Endothelial cell of umbilical vein (primary cell): ENCODE data around the gene GLDN. TPM values are rescaled to one million over a fixed set of nuclear protein-coding genes. Genes with fewer than 3 reads are reported as not detected.

ENCODE experiments used
- BruUV-seq: library from RNA; stranded (reverse); fragments of 400-500 nt; replicated peaks from 2 replicates; lab custom pipeline; 2021; lab: Mats Ljungman, UMichigan
- CTCF ChIA-PET: fragments of 300-600, 350-600 bp; sonication (Branson Sonifier 250); formaldehyde crosslinking; loops from one replicate; lab custom pipeline; 2021; ENCODE audit warnings: antibody characterized with exemption, inconsistent platforms; lab: Charles Lee
- POLR2A ChIA-PET: fragments of 300-600, 350-600 bp; sonication (Branson Sonifier 250); formaldehyde crosslinking; loops from one replicate; lab custom pipeline; 2021; ENCODE audit warnings: antibody characterized with exemption, inconsistent platforms; lab: Charles Lee
- DNase-seq: peaks from one replicate; pipeline ENCODE4 v3.0.0-alpha.2; 2011; ENCODE audit warnings: low read depth, low spot score
- FAIRE-seq: peaks from 2 replicates; lab custom pipeline; 2011; peaks lifted over from hg19 to GRCh38; lab: Jason Lieb, UNC
- H2AFZ ChIP-seq: 2 replicates; pipeline ENCODE4 v1.6.0; 2012; ENCODE audit warnings: low read depth, low read length, control low read depth, inconsistent platforms
- H3K27ac ChIP-seq: 2 replicates; pipeline ENCODE4 v1.5.1; 2011; ENCODE audit warnings: low read depth, mild to moderate bottlenecking, control low read depth, low read length, moderate library complexity; ENCODE audit not compliant: insufficient read depth
- H3K27me3 ChIP-seq, 2 experiments: 2 replicates each; pipeline versions ENCODE4 v1.6.0 to v1.6.1; 2011; ENCODE audit warnings: low read length in 2 of 2, mixed read lengths in 1 of 2; ENCODE audit not compliant: control insufficient read depth in 2 of 2, insufficient read depth in 2 of 2
- H3K36me3 ChIP-seq, 2 experiments: 2 replicates in 1 of 2; 3 replicates in 1 of 2; pipeline ENCODE4 v1.5.1; 2011; ENCODE audit warnings: low read length in 2 of 2, mild to moderate bottlenecking in 1 of 2, moderate library complexity in 1 of 2; ENCODE audit not compliant: control insufficient read depth in 2 of 2, insufficient read depth in 2 of 2; ENCODE audit errors: extremely low read depth in 1 of 2
- H3K4me1 ChIP-seq: 3 replicates; pipeline ENCODE4 v1.5.1; 2011; ENCODE audit warnings: mild to moderate bottlenecking, low read length; ENCODE audit not compliant: control insufficient read depth, insufficient read depth; ENCODE audit errors: extremely low read depth
- H3K4me2 ChIP-seq: 2 replicates; pipeline ENCODE4 v1.6.1; 2011; ENCODE audit warnings: low read length, control low read depth, mixed read lengths; ENCODE audit not compliant: insufficient read depth
- H3K4me3 ChIP-seq, 3 experiments: fragments of 200-600 bp in 1 of 3; sonication (generic), shearing (Covaris generic) in 1 of 3; replicated peaks in 1 of 3; 2 replicates each; pipeline ENCODE4 v1.5.1; 2011 to 2016; ENCODE audit warnings: control low read depth in 3 of 3, low read length in 3 of 3, mild to moderate bottlenecking in 2 of 3, inconsistent platforms in 1 of 3, low read depth in 1 of 3, moderate library complexity in 1 of 3; ENCODE audit not compliant: insufficient read depth in 1 of 3
- H3K79me2 ChIP-seq: 2 replicates; pipeline ENCODE4 v1.6.0; 2012; ENCODE audit warnings: low read length, inconsistent platforms; ENCODE audit not compliant: control insufficient read depth, insufficient read depth
- H3K9ac ChIP-seq: replicated peaks from 2 replicates; pipeline ENCODE3; 2011; ENCODE audit warnings: low read length, control low read depth; ENCODE audit not compliant: insufficient read depth; ENCODE audit errors: extremely low read depth
- H3K9me1 ChIP-seq: replicated peaks from 3 replicates; pipeline ENCODE4 v1.6.0; 2011; ENCODE audit warnings: mild to moderate bottlenecking, low read length; ENCODE audit not compliant: control insufficient read depth, insufficient read depth; ENCODE audit errors: extremely low read depth
- H3K9me3 ChIP-seq: replicated peaks from 2 replicates; pipeline ENCODE4 v1.5.1; 2012; ENCODE audit warnings: low read length, inconsistent platforms; ENCODE audit not compliant: control insufficient read depth, insufficient read depth
- H4K20me1 ChIP-seq: replicated peaks from 2 replicates; pipeline ENCODE3; 2011; ENCODE audit warnings: mild to moderate bottlenecking, low read length; ENCODE audit not compliant: control insufficient read depth, insufficient read depth; ENCODE audit errors: extremely low read depth
- CTCF ChIP-seq, 2 donors: IDR thresholded peaks; 1 replicate in 1 of 2; 2 replicates in 1 of 2; pipeline ENCODE4 v1.5.1; 2011; ENCODE audit warnings: low read length in 2 of 2, mild to moderate bottlenecking in 2 of 2, moderate library complexity in 2 of 2, control low read depth in 1 of 2, inconsistent platforms in 1 of 2, low read depth in 1 of 2; ENCODE audit not compliant: insufficient read depth in 1 of 2; ENCODE audit errors: extremely low read depth in 1 of 2
- EZH2 ChIP-seq: IDR thresholded peaks from 2 replicates; pipeline ENCODE4 v1.6.1; 2012; ENCODE audit warnings: borderline replicate concordance, low read depth, mild to moderate bottlenecking, moderate library complexity, low read length, inconsistent platforms; ENCODE audit not compliant: severe bottlenecking
- FOS ChIP-seq: IDR thresholded peaks from 2 replicates; pipeline ENCODE4 v1.6.1; 2011; ENCODE audit warnings: mild to moderate bottlenecking, low read length, moderate library complexity, borderline replicate concordance; ENCODE audit not compliant: insufficient read depth
- GATA2 ChIP-seq: IDR thresholded peaks from 2 replicates; pipeline ENCODE4 v1.7.0; 2011; ENCODE audit warnings: low read depth, mild to moderate bottlenecking, moderate library complexity, mixed read lengths, low read length; ENCODE audit not compliant: insufficient read length, insufficient read depth
- JUN ChIP-seq: IDR thresholded peaks from 2 replicates; pipeline ENCODE4 v1.6.1; 2011; ENCODE audit warnings: borderline replicate concordance, low read depth; ENCODE audit not compliant: insufficient read length, insufficient read depth
- MAX ChIP-seq: IDR thresholded peaks from 2 replicates; pipeline ENCODE4 v1.6.1; 2011; ENCODE audit not compliant: insufficient read depth, insufficient read length
- MYC ChIP-seq: IDR thresholded peaks from one replicate; pipeline ENCODE4 v1.6.1; 2011; ENCODE audit warnings: mild to moderate bottlenecking, low read depth, low read length
- POLR2A ChIP-seq: IDR thresholded peaks from 2 replicates; pipeline ENCODE4 v1.6.1; 2012; ENCODE audit warnings: low read depth, mild to moderate bottlenecking, control low read depth, low read length
- POLR2AphosphoS5 ChIP-seq: IDR thresholded peaks from 2 replicates; pipeline ENCODE4 v1.6.1; 2012; ENCODE audit warnings: low read depth, mild to moderate bottlenecking, control low read depth, low read length, moderate library complexity; ENCODE audit not compliant: insufficient read depth
- dilution Hi-C: fragments of 300-500 bp; cut with MboI; formaldehyde crosslinking; loops from one replicate; pipeline ENCODE4 v1.15.0; 2019; ENCODE audit warnings: low sequenced_read_pairs; ENCODE audit not compliant: extremely low pct_ligation_motif_present
- intact Hi-C: fragments of 100-400 bp; cut with micrococcal nuclease; formaldehyde crosslinking; loops from one replicate; pipeline ENCODE4 v1.10.0; 2022
- polyA plus RNA-seq, 4 experiments: library from polyadenylated mRNA; depleted of rRNA in 3 of 4; stranded (reverse) in 3 of 4; unstranded in 1 of 4; fragments of >200 nt; gene quantifications; 2 replicates each; pipeline versions ENCODE4 v1.2.1 to v1.2.3, GENCODE V29; 2011 to 2012; ENCODE audit warnings: missing spikeins in 1 of 4
- total RNA-seq: library from RNA; stranded (reverse); gene quantifications from 2 replicates; pipeline ENCODE4 v1.2.3, GENCODE V29; 2021

The GLDN gene
- total and polyA plus RNA-seq, 2 donors (not counting 3 experiments of a cell fraction or from before 2014, with no cell fraction given), result not detected

GRCh38 chr15:51323749-51324148 is 17.7 kb upstream of the GLDN start:
- Histone ChIP-seq H3K27ac (no peak overlapping the region), H3K79me2 (no peaks in the 10 kb centered on the region), H3K4me1 (no peaks in the 10 kb centered on the region), H3K4me2 (no peak overlapping the region), H3K4me3 (no peak overlapping the region), H3K9me1 (no peaks in the 10 kb centered on the region), H3K9ac (no peak overlapping the region), H3K27me3 (peaks cover 78 to 88% of the 10 kb centered on the region in 2 experiments), H3K9me3 (no peaks in the 10 kb centered on the region), H2AFZ (no peak overlapping the region), H3K36me3 (no peaks in the 10 kb centered on the region), H4K20me1 (no peaks in the 10 kb centered on the region)
- BruUV-seq, result no TSS peak
- no peak for DNase-seq
- dilution Hi-C loops, result no loop called here
- ChIA-PET POLR2A (no interaction called here), CTCF (interaction anchor here (1.4 to 3.0 kb wide), 3 partner anchors 9 to 94 kb away, joined by 4 to 8 read pairs (median 5); no protein-coding TSS in a partner anchor)
- intact Hi-C loops, result no loop called here
- TF ChIP-seq EZH2 (no peak), FOS (no peak), POLR2A (no peak), CTCF (IDR thresholded peaks at IDR 0.05; ENCODE audit: extremely low read depth in 1 of 2, insufficient read depth in 1 of 2, low read depth in 1 of 2, low read length in 2 of 2) (no peak), GATA2 (no peak), MYC (no peak), JUN (no peak), POLR2AphosphoS5 (no peak), MAX (no peak)
- FAIRE-seq, result no peak
